ENCODE measurements around the gene RHBDD2.

- TF ChIP-seq CTCF (optimal IDR thresholded peaks at IDR 0.05 in 1 of 3, IDR thresholded peaks at IDR 0.05 in 1 of 3, conservative IDR thresholded peaks at IDR 0.05 in 1 of 3; ENCODE audit: extremely low read depth in 1 of 3, insufficient read depth in 2 of 3, low read length in 3 of 3) (no peak), EZH2 (IDR thresholded peaks at IDR 0.05; ENCODE audit: low read length) (no peak)
Observed at GRCh38 chr7:75840029-75840428, 38.8 kb upstream of the RHBDD2 start.

All from keratinocyte (primary cell).